GM12878 (cell line): ENCODE data around the gene RGS11. TPM values are rescaled to one million over a fixed set of nuclear protein-coding genes. Genes with fewer than 3 reads are reported as not detected.

Experiments used
- ATAC-seq: fragments of 200-7000 bp; cut with Tn5 transposase; 3 replicates; pipeline ENCODE4 v1.9.1; 2020; ENCODE audit warnings: mild to moderate bottlenecking, moderate library complexity
- BruUV-seq: library from RNA; stranded (reverse); fragments of 400-500 nt; replicated peaks from 2 replicates; lab custom pipeline; 2021; lab: Mats Ljungman, UMichigan
- CTCF ChIA-PET: fragments of 300-600 bp; sonication (Branson Sonifier 250); formaldehyde crosslinking; extraction: SDS; loops from one replicate; lab custom pipeline; 2021; ENCODE audit warnings: inconsistent platforms; lab: Yijun Ruan, JAX
- POLR2A ChIA-PET: fragments of 350-600 bp; formaldehyde crosslinking; extraction: SDS; loops from one replicate; lab custom pipeline; 2021; ENCODE audit warnings: inconsistent platforms; lab: Charles Lee
- RAD21 ChIA-PET: fragments of 300-600 bp; sonication (Branson Sonifier 250); formaldehyde crosslinking; loops from one replicate; lab custom pipeline; 2023; ENCODE audit warnings: antibody characterized with exemption; ENCODE audit not compliant: unreplicated experiment; lab: Charles Lee
- SMC1A ChIA-PET: fragments of 300-600 bp; sonication (Branson Sonifier 250); formaldehyde crosslinking; loops from one replicate; lab custom pipeline; 2023; ENCODE audit not compliant: unreplicated experiment, uncharacterized antibody; lab: Charles Lee
- DNase-seq: peaks from one replicate; pipeline ENCODE4 v3.0.0-alpha.2; 2011; ENCODE audit warnings: low read depth, low spot score
- FAIRE-seq: peaks from 3 replicates; lab custom pipeline; 2011; peaks lifted over from hg19 to GRCh38; lab: Jason Lieb, UNC
- H2AFZ ChIP-seq: 2 replicates; pipeline ENCODE4 v1.6.0; 2011; ENCODE audit warnings: low read depth, low read length, control low read depth; ENCODE audit not compliant: control insufficient read depth
- H3K27ac ChIP-seq: 2 replicates; pipeline ENCODE4 v1.5.1; 2011; ENCODE audit warnings: control low read depth; ENCODE audit not compliant: control insufficient read depth, insufficient read depth
- H3K27me3 ChIP-seq, 2 experiments: replicated peaks in 1 of 2; 2 replicates each; pipeline versions ENCODE4 v1.6.0 to v1.6.1; 2011; ENCODE audit warnings: low read length in 1 of 2; ENCODE audit not compliant: control insufficient read depth in 2 of 2, insufficient read depth in 2 of 2
- H3K36me3 ChIP-seq, 2 experiments: 2 replicates each; pipeline ENCODE4 v1.5.1; 2011; ENCODE audit warnings: low read length in 1 of 2; ENCODE audit not compliant: control insufficient read depth in 2 of 2, insufficient read depth in 2 of 2
- H3K4me1 ChIP-seq: 2 replicates; pipeline ENCODE4 v1.6.1; 2011; ENCODE audit warnings: mild to moderate bottlenecking, low read length, moderate library complexity, mixed read lengths; ENCODE audit not compliant: control insufficient read depth, insufficient read depth
- H3K4me2 ChIP-seq: 2 replicates; pipeline ENCODE4 v1.6.0; 2011; ENCODE audit warnings: control low read depth; ENCODE audit not compliant: control insufficient read depth, insufficient read depth
- H3K4me3 ChIP-seq: fragments of 200-600 bp; sonication (generic); 2 replicates; pipeline ENCODE4 v1.5.1; 2016
- H3K79me2 ChIP-seq: 2 replicates; pipeline ENCODE4 v1.6.0; 2011; ENCODE audit warnings: low read length; ENCODE audit not compliant: control insufficient read depth, insufficient read depth
- H3K9ac ChIP-seq: 2 replicates; pipeline ENCODE4 v1.8.0; 2011; ENCODE audit warnings: low read length, control low read depth, mixed read lengths; ENCODE audit not compliant: control insufficient read depth, insufficient read depth
- H3K9me3 ChIP-seq: replicated peaks from 3 replicates; pipeline ENCODE4 v1.5.1; 2011; ENCODE audit warnings: mild to moderate bottlenecking, low read length; ENCODE audit not compliant: control insufficient read depth, insufficient read depth
- H4K20me1 ChIP-seq: 2 replicates; pipeline ENCODE4 v1.6.0; 2011; ENCODE audit not compliant: control insufficient read depth, insufficient read depth
- BRCA1 ChIP-seq: IDR thresholded peaks from 2 replicates; pipeline ENCODE4 v1.6.1; 2011; ENCODE audit warnings: low read depth, low read length, improper control_type of control experiment
- CBX3 ChIP-seq: fragments of 200-600 bp; sonication (generic); IDR thresholded peaks from 2 replicates; pipeline ENCODE4 v1.6.1; 2016; ENCODE audit warnings: low read depth, borderline replicate concordance
- CHD1 ChIP-seq: IDR thresholded peaks from 2 replicates; pipeline ENCODE4 v1.6.1; 2012; ENCODE audit warnings: low read depth, low read length, improper control_type of control experiment
- HDAC6 ChIP-seq: fragments of 200-600 bp; sonication (generic); IDR thresholded peaks from one replicate; pipeline ENCODE4 v1.8.0; 2017; ENCODE audit warnings: antibody characterized with exemption; ENCODE audit not compliant: unreplicated experiment
- NRF1 ChIP-seq: conservative IDR thresholded peaks from 2 replicates; pipeline ENCODE4 v1.6.1; 2011; ENCODE audit warnings: mild to moderate bottlenecking, low read depth, low read length, improper control_type of control experiment
- PKNOX1 ChIP-seq: fragments of 450-650 bp; IDR thresholded peaks from 2 replicates; pipeline ENCODE4 v1.6.1; 2016; ENCODE audit warnings: mild to moderate bottlenecking
- RFX5 ChIP-seq: IDR thresholded peaks from 2 replicates; pipeline ENCODE4 v1.6.1; 2011; ENCODE audit warnings: low read depth, low read length, improper control_type of control experiment
- SREBF1 ChIP-seq: IDR thresholded peaks from 2 replicates; pipeline ENCODE4 v1.6.1; 2012; ENCODE audit warnings: mild to moderate bottlenecking, low read length
- SUZ12 ChIP-seq: fragments of 200-600 bp; sonication (generic); IDR thresholded peaks from one replicate; pipeline ENCODE4 v1.6.1; 2018; ENCODE audit warnings: antibody characterized with exemption, mild to moderate bottlenecking; ENCODE audit not compliant: unreplicated experiment
- TARDBP ChIP-seq: IDR thresholded peaks from 2 replicates; pipeline ENCODE4 v1.6.1; 2016; ENCODE audit warnings: borderline replicate concordance
- WGBS: methylation state at CpG from one replicate; pipeline ENCODE4 v1.1.6; 2016; ENCODE audit warnings: low lambda C conversion rate; ENCODE audit not compliant: insufficient replicate concordance, insufficient coverage; ENCODE audit errors: missing lambda C conversion rate; 5-methylcytosine and 5-hydroxymethylcytosine counted together
- in situ Hi-C: fragments of 300-500 bp; cut with MboI; formaldehyde crosslinking; loops from 9 replicates; pipeline ENCODE4 v1.14.3; 2018; ENCODE audit warnings: mixed read lengths
- intact Hi-C: fragments of 100-400 bp; cut with micrococcal nuclease; formaldehyde crosslinking; loops from one replicate; pipeline ENCODE4 v1.14.2; 2022; ENCODE audit not compliant: unreplicated experiment
- polyA plus RNA-seq, 11 experiments: library from polyadenylated mRNA; depleted of rRNA in 4 of 11; unstranded in 6 of 11; stranded (reverse) in 5 of 11; fragments of >200 nt; fragmentation: Nextera tagmentation in 4 of 11; fragmentation: Illumina TruSeq in 1 of 11; extraction: Ambion mirVana in 4 of 11; extraction: Trizol in 1 of 11; gene quantifications; 1 replicate in 1 of 11; 2 replicates in 10 of 11; pipeline versions ENCODE4 v1.2.1 to v1.2.3, GENCODE V29; 2011 to 2016; ENCODE audit warnings: inconsistent platforms in 2 of 11, missing spikeins in 2 of 11, low read depth in 1 of 11
- total RNA-seq, 4 experiments: library from RNA; depleted of rRNA in 3 of 4; stranded (reverse); fragments of >200 nt in 3 of 4; fragmentation: Illumina TruSeq in 1 of 4; extraction: Trizol in 1 of 4; gene quantifications; 2 replicates each; pipeline versions ENCODE4 v1.2.1 to v1.2.3, GENCODE V29; 2013 to 2021

The RGS11 gene
- total and polyA plus RNA-seq, 10 of the 15 experiments (the other 5 are each of a cell fraction or from before 2014, with no cell fraction given) = 0.04 TPM; not detected in 9

GRCh38 chr16:322476-323143 lies 46.9 kb upstream of the RGS11 start:
- no peak for FAIRE-seq
- ChIA-PET SMC1A (no interaction called here), POLR2A (interaction anchor here (1.6 kb wide), 1 partner anchor 27 kb away, joined by 4 read pairs; no protein-coding TSS in a partner anchor)

More at GRCh38 chr16:322476-323143, 46.9 kb upstream of the RGS11 start:
- Histone ChIP-seq H3K4me2 (no peak overlapping the region), H3K36me3 (peaks cover 3 to 13% of the 10 kb centered on the region in 2 experiments; a peak in 3 of 4 replicates), H3K9ac (no peak overlapping the region), H3K79me2 (peaks cover 18% of the 10 kb centered on the region), H3K27ac (no peak overlapping the region), H3K27me3 (no peaks in the 10 kb centered on the region), H3K4me3 (no peak overlapping the region), H3K9me3 (no peaks in the 10 kb centered on the region), H3K4me1 (peaks cover 25% of the 10 kb centered on the region), H4K20me1 (no peaks in the 10 kb centered on the region), H2AFZ (no peak overlapping the region)
- ChIA-PET CTCF (no interaction called here), RAD21 (no interaction called here)
- intact Hi-C loops (no loop called here), in situ Hi-C loops (no loop called here)
- TF ChIP-seq TARDBP = no peak
- no peak for TF ChIP-seq RFX5
- no peak for TF ChIP-seq PKNOX1
- TF ChIP-seq SUZ12 = no peak
- no peak for TF ChIP-seq SREBF1
- TF ChIP-seq CHD1 = no peak
- no peak for TF ChIP-seq HDAC6
- TF ChIP-seq NRF1 = no peak
- no peak for TF ChIP-seq BRCA1
- TF ChIP-seq CBX3 = no peak
- DNase-seq (no peak), ATAC-seq (no peak)
- 98% methylated on average over 13 of the region's 13 CpGs for WGBS
- no TSS peak for BruUV-seq
